ENCODE measurements around the gene CCNDBP1. TPM values are rescaled to one million over a fixed set of nuclear protein-coding genes. Genes with fewer than 3 reads are reported as not detected.

The CCNDBP1 gene
- polyA plus RNA-seq, 2 of the 4 experiments (the other 2 are of a cell fraction): 24.3 to 44.8 TPM

- TF ChIP-seq RAD21 (conservative IDR thresholded peaks at IDR 0.05 in 1 of 2, IDR thresholded peaks at IDR 0.05 in 1 of 2) (no peak), NPAS2 (CRISPR knock-in tag; IDR thresholded peaks at IDR 0.05; ENCODE audit: borderline replicate concordance) (no peak), MAFK (IDR thresholded peaks at IDR 0.05; ENCODE audit: partially characterized antibody) (no peak), SREBF2 (IDR thresholded peaks at IDR 0.05) (no peak), HDAC2 (IDR thresholded peaks at IDR 0.05) (no peak)
Measured at GRCh38 chr15:43198992-43199391, 13.8 kb downstream of the CCNDBP1 start (continued).

DNA sequence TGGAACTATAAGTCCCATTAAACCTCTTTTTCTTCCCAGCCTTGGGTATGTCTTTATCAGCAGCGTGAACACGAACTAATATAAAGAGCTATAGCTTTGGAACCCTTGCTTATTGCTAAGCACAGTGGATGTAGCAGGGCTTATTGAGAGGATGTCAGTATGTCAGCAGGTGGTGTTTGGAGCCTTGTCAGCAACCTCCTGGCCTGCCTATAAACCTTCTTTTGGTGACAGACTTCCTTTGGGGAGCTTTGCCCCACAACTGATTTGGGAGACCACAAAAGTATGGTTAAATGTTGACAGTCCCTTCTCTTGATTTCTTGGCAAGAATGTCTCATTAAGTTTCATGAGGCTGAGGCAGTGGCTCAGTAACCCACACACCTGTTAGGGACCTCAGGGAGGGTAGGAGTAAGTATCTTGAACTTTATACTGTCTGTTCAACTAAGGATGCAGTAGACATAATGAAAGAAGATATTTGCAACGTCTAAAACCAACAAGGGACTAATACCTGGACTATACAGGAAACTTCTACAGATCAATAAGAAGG lies 14.8 kb downstream of the CCNDBP1 start:
- POLR2A ChIA-PET: no interaction called here

GRCh38 chr15:43204016-43204901 lies 19.1 kb downstream of the CCNDBP1 start:
- POLR2A ChIA-PET: interaction anchor here (0.6 to 0.9 kb wide), 3 partner anchors 13 to 23 kb away, joined by 3 read pairs; partner anchors contain the start of gene CCNDBP1
- FAIRE-seq (no peak), DNase-seq (ENCODE audit: low read depth in 1 of 2, low spot score in 1 of 2) (peak; percentile 38 to 50), ATAC-seq (peak; percentile 75 to 82)
- no peaks in the 10 kb centered on the region for H3K4me1 ChIP-seq
- H3K9me3 ChIP-seq: no peaks in the 10 kb centered on the region
- CTCF ChIA-PET: interaction anchor here (0.7 to 4.3 kb wide), 17 partner anchors 9 to 368 kb away, joined by 3 to 21 read pairs (median 6); no protein-coding TSS in a partner anchor
- H3K4me3 ChIP-seq: no peak overlapping the region
- TF ChIP-seq RAD21 (conservative IDR thresholded peaks at IDR 0.05 in 1 of 2, IDR thresholded peaks at IDR 0.05 in 1 of 2) (peak; percentile 24 to 32; a peak in 3 of 5 replicates), CTCF (IDR thresholded peaks at IDR 0.05) (peak; percentile 50), BCL3 (IDR thresholded peaks at IDR 0.05) (no peak), MAZ (IDR thresholded peaks at IDR 0.05; ENCODE audit: borderline replicate concordance, low read depth, low read length) (no peak), SMC3 (IDR thresholded peaks at IDR 0.05) (peak; percentile 40; the same call in 1 of the 3 replicates)
- H3K27ac ChIP-seq: no peak overlapping the region
- no peak overlapping the region for H3K4me2 ChIP-seq
- WGBS (ENCODE audit: missing lambda C conversion rate): 16% methylated on average over 8 of the region's 8 CpGs

More for the DNA sequence above, 14.8 kb downstream of the CCNDBP1 start:
- no peak overlapping the region for H3K4me3 ChIP-seq
- H3K4me2 ChIP-seq: no peak overlapping the region
- ATAC-seq: no peak
- no peaks in the 10 kb centered on the region for H3K4me1 ChIP-seq
- CTCF ChIA-PET: interaction anchor here (1.0 to 6.4 kb wide), 2 partner anchors 25 to 85 kb away, joined by 3 to 34 read pairs; no protein-coding TSS in a partner anchor
- no peak overlapping the region for H3K27ac ChIP-seq
- no peak for FAIRE-seq
- TF ChIP-seq CBX2 (IDR thresholded peaks at IDR 0.05; ENCODE audit: borderline replicate concordance, low read depth): no peak
- no peak for TF ChIP-seq ELK1 (IDR thresholded peaks at IDR 0.05; ENCODE audit: low read depth, low read length)
- no peak for TF ChIP-seq MYC (IDR thresholded peaks at IDR 0.05; ENCODE audit: borderline replicate concordance, low read length)
- no peak for TF ChIP-seq EHF (CRISPR knock-in tag; IDR thresholded peaks at IDR 0.05)
- no peak for TF ChIP-seq RAD21 (conservative IDR thresholded peaks at IDR 0.05 in 1 of 2, IDR thresholded peaks at IDR 0.05 in 1 of 2)
- no peak for TF ChIP-seq ZFP36 (IDR thresholded peaks at IDR 0.05; ENCODE audit: borderline replicate concordance, partially characterized antibody)
- TF ChIP-seq POLR2AphosphoS2 (conservative IDR thresholded peaks at IDR 0.05; ENCODE audit: low read length): no peak
- TF ChIP-seq CTCF (IDR thresholded peaks at IDR 0.05): no peak
- TF ChIP-seq TFCP2L1 (CRISPR knock-in tag; IDR thresholded peaks at IDR 0.05): no peak
- TF ChIP-seq EHMT2 (IDR thresholded peaks at IDR 0.05; ENCODE audit: low read depth): no peak
- no peak for TF ChIP-seq CEBPB (IDR thresholded peaks at IDR 0.05)
- no peak for TF ChIP-seq PHF8 (IDR thresholded peaks at IDR 0.05; ENCODE audit: borderline replicate concordance, low read depth)
- TF ChIP-seq MAFK (IDR thresholded peaks at IDR 0.05; ENCODE audit: partially characterized antibody): no peak
- TF ChIP-seq NFE2L2 (conservative IDR thresholded peaks at IDR 0.05; ENCODE audit: low read length): no peak
- TF ChIP-seq MAZ (IDR thresholded peaks at IDR 0.05; ENCODE audit: borderline replicate concordance, low read depth, low read length): no peak
- no peak for TF ChIP-seq RARB (CRISPR knock-in tag; IDR thresholded peaks at IDR 0.05)
- no peaks in the 10 kb centered on the region for H3K9me3 ChIP-seq
- WGBS (ENCODE audit: missing lambda C conversion rate): 61% methylated on average over 3 of the region's 3 CpGs
- DNase-seq (ENCODE audit: low read depth in 1 of 2, low spot score in 1 of 2): no peak
